ENCODE measurements around the gene CCDC134. TPM values are rescaled to one million over a fixed set of nuclear protein-coding genes. Genes with fewer than 3 reads are reported as not detected.

Gene CCDC134
- polyA plus RNA-seq, 1 of the 3 experiments (the other 2 are of a cell fraction) = 2.0 TPM

DNA sequence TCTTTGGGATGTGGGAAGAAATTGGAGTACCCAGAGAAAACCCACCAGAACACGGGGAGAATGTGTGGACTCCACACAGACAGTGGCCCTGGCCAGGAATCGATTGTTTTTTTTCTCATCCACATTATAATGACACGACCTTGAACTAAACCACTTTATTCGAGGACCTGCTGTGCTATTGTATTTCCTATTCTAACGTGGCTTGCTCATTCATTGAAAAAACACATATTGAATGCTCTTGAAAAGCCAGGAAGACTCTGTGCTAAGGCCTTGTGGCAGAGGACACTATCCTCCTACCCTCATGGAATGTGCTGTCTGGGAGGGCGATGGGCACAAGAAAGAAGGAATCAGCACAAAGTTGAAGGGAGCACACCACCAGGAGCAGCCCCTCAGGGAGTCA is 23.3 kb downstream of the CCDC134 start:
- Histone ChIP-seq H3K9me2 (no peaks in the 10 kb centered on the region), H3K79me2 (ENCODE audit: insufficient read depth) (no peaks in the 10 kb centered on the region), H2AFZ (ENCODE audit: low read depth) (no peak overlapping the region), H3K9me3 (no peaks in the 10 kb centered on the region), H4K20me1 (ENCODE audit: insufficient read depth) (no peaks in the 10 kb centered on the region), H3K4me1 (ENCODE audit: control insufficient read depth in 1 of 2, insufficient read depth in 2 of 2, low read depth in 1 of 2, low read length in 1 of 2) (no peaks in the 10 kb centered on the region; a peak in 1 of 4 replicates), H3K9ac (no peak overlapping the region), H3F3A (replicated peaks; ENCODE audit: insufficient read depth) (no peaks in the 10 kb centered on the region), H3K4me2 (no peak overlapping the region), H3K27ac (ENCODE audit: low read depth in 2 of 2, low read length in 1 of 2) (no peak overlapping the region), H3K27me3 (ENCODE audit: insufficient read depth) (no peaks in the 10 kb centered on the region), H3K4me3 (ENCODE audit: low read depth in 2 of 2, low read length in 1 of 2) (no peak overlapping the region), H3K36me3 (replicated peaks in 1 of 2; ENCODE audit: control insufficient read depth in 1 of 2, insufficient read depth in 2 of 2, low read length in 1 of 2) (no peaks in the 10 kb centered on the region)
- 88% methylated on average over 6 of the region's 6 CpGs for WGBS (ENCODE audit: low lambda C conversion rate)
- DNase-seq = no peak
- ChIA-PET POLR2A (no interaction called here), CTCF (interaction anchor here (3.3 kb wide), 1 partner anchor 117 kb away, joined by 18 read pairs; no protein-coding TSS in a partner anchor)
- TF ChIP-seq MEF2A (IDR thresholded peaks at IDR 0.05; ENCODE audit: borderline replicate concordance, low read depth) (no peak), JUND (IDR thresholded peaks at IDR 0.05) (no peak)
- TF ChIP-seq, protein P1, sequence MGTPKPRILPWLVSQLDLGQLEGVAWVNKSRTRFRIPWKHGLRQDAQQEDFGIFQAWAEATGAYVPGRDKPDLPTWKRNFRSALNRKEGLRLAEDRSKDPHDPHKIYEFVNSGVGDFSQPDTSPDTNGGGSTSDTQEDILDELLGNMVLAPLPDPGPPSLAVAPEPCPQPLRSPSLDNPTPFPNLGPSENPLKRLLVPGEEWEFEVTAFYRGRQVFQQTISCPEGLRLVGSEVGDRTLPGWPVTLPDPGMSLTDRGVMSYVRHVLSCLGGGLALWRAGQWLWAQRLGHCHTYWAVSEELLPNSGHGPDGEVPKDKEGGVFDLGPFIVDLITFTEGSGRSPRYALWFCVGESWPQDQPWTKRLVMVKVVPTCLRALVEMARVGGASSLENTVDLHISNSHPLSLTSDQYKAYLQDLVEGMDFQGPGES (IDR thresholded peaks at IDR 0.05; ENCODE audit: low read depth, low read length) = no peak

DNA sequence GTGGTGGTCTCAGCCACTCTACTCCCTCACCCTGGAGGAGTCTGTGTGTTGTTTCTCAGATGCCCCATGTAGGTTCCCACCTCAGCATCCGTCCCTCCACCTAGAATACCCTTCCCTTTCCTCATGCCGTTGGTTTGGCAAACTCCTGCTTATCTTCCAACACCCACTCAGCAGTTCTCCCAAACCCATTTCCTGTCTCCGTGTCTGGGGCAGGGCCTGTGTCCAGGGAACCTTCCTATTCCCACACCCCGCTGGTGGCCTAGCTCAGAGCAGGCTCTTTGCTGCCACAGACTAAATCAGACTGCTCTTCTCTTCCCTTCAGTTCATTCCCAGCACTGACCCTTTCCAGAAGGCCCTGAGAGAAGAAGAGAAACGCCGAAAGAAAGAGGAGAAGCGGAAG is 24.9 kb downstream of the CCDC134 start:
- Histone ChIP-seq H3K79me2 (ENCODE audit: insufficient read depth) (no peaks in the 10 kb centered on the region), H3K27ac (ENCODE audit: low read depth in 2 of 2, low read length in 1 of 2) (no peak overlapping the region), H3K4me3 (ENCODE audit: low read depth in 2 of 2, low read length in 1 of 2) (no peak overlapping the region), H3K9ac (no peak overlapping the region), H3K36me3 (replicated peaks in 1 of 2; ENCODE audit: control insufficient read depth in 1 of 2, insufficient read depth in 2 of 2, low read length in 1 of 2) (no peaks in the 10 kb centered on the region), H4K20me1 (ENCODE audit: insufficient read depth) (no peaks in the 10 kb centered on the region), H3K9me2 (no peaks in the 10 kb centered on the region), H3K4me1 (ENCODE audit: control insufficient read depth in 1 of 2, insufficient read depth in 2 of 2, low read depth in 1 of 2, low read length in 1 of 2) (no peaks in the 10 kb centered on the region; a peak in 1 of 4 replicates), H2AFZ (ENCODE audit: low read depth) (no peak overlapping the region), H3F3A (replicated peaks; ENCODE audit: insufficient read depth) (no peaks in the 10 kb centered on the region), H3K4me2 (no peak overlapping the region), H3K9me3 (no peaks in the 10 kb centered on the region), H3K27me3 (ENCODE audit: insufficient read depth) (no peaks in the 10 kb centered on the region)
- ChIA-PET CTCF (interaction anchor here (2.4 to 3.3 kb wide), 2 partner anchors 115 to 128 kb away, joined by 8 to 18 read pairs; no protein-coding TSS in a partner anchor), POLR2A (no interaction called here)
- no peak for TF ChIP-seq TAF1 (IDR thresholded peaks at IDR 0.05; ENCODE audit: borderline replicate concordance, low read depth, low read length)
- no peak for TF ChIP-seq RFX5 (IDR thresholded peaks at IDR 0.05; ENCODE audit: low read length)
- TF ChIP-seq SIN3A (IDR thresholded peaks at IDR 0.05; ENCODE audit: borderline replicate concordance, low read depth, low read length) = no peak
- no peak for TF ChIP-seq EP300 (IDR thresholded peaks at IDR 0.05; ENCODE audit: borderline replicate concordance in 1 of 2, low read depth in 1 of 2, low read length in 1 of 2)
- TF ChIP-seq ELF1 (IDR thresholded peaks at IDR 0.05) = no peak
- TF ChIP-seq, protein P2, sequence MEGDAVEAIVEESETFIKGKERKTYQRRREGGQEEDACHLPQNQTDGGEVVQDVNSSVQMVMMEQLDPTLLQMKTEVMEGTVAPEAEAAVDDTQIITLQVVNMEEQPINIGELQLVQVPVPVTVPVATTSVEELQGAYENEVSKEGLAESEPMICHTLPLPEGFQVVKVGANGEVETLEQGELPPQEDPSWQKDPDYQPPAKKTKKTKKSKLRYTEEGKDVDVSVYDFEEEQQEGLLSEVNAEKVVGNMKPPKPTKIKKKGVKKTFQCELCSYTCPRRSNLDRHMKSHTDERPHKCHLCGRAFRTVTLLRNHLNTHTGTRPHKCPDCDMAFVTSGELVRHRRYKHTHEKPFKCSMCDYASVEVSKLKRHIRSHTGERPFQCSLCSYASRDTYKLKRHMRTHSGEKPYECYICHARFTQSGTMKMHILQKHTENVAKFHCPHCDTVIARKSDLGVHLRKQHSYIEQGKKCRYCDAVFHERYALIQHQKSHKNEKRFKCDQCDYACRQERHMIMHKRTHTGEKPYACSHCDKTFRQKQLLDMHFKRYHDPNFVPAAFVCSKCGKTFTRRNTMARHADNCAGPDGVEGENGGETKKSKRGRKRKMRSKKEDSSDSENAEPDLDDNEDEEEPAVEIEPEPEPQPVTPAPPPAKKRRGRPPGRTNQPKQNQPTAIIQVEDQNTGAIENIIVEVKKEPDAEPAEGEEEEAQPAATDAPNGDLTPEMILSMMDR (IDR thresholded peaks at IDR 0.05) = no peak
- no peak for TF ChIP-seq NRF1 (IDR thresholded peaks at IDR 0.05; ENCODE audit: low read depth, low read length)
- TF ChIP-seq, protein P3, sequence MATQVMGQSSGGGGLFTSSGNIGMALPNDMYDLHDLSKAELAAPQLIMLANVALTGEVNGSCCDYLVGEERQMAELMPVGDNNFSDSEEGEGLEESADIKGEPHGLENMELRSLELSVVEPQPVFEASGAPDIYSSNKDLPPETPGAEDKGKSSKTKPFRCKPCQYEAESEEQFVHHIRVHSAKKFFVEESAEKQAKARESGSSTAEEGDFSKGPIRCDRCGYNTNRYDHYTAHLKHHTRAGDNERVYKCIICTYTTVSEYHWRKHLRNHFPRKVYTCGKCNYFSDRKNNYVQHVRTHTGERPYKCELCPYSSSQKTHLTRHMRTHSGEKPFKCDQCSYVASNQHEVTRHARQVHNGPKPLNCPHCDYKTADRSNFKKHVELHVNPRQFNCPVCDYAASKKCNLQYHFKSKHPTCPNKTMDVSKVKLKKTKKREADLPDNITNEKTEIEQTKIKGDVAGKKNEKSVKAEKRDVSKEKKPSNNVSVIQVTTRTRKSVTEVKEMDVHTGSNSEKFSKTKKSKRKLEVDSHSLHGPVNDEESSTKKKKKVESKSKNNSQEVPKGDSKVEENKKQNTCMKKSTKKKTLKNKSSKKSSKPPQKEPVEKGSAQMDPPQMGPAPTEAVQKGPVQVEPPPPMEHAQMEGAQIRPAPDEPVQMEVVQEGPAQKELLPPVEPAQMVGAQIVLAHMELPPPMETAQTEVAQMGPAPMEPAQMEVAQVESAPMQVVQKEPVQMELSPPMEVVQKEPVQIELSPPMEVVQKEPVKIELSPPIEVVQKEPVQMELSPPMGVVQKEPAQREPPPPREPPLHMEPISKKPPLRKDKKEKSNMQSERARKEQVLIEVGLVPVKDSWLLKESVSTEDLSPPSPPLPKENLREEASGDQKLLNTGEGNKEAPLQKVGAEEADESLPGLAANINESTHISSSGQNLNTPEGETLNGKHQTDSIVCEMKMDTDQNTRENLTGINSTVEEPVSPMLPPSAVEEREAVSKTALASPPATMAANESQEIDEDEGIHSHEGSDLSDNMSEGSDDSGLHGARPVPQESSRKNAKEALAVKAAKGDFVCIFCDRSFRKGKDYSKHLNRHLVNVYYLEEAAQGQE (IDR thresholded peaks at IDR 0.05; ENCODE audit: low read depth, low read length) = no peak
- TF ChIP-seq GATA2 (CRISPR knock-in tag; IDR thresholded peaks at IDR 0.05) = no peak
- WGBS (ENCODE audit: low lambda C conversion rate) = 73% methylated on average over 7 of the region's 7 CpGs
- no peak for DNase-seq
